Measurements from ENCODE around the gene AUTS2.

AUTS2 gene

DNA sequence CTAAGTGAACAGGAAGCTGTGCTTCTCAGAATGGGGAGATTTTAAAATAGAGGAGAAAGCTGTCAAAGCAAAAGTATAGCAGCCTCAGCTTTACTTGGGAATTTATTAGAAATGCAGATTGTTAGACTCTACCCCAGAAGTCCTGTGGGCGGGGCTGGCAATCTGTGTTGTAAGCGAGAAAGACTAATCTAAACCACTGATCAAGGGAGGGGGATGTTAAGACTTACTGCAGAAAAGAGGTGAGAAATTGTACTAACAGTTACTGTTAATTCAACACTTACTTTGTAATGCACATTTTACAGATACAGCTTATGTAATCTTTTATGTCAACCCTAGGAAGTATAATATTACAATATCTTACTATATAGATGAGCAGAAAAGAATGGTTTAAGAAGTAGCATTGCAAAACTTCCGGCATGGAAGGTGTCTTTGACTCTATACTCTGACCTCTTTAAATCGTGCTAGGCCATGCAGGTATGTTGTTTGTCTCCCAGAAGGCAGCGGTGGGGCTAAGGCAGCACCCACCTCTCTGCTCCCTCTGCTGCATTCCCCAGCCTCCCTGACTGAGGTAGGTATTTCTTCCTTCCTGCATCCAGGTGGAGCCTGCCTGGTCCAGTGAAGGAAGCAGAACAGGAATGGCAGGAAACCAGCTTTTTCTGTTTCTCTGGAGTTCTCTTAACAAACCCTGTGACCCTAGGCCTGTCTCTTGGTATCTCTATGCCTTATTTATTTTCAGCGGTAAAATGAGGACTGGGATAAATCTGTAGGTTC, 462.2 kb downstream of the AUTS2 start:
- TF ChIP-seq POLR2AphosphoS5 (IDR thresholded peaks at IDR 0.05; ENCODE audit: low read depth, low read length) (no peak), POLR2A (IDR thresholded peaks at IDR 0.05; ENCODE audit: low read depth, low read length) (no peak), TAF1 (IDR thresholded peaks at IDR 0.05; ENCODE audit: borderline replicate concordance, low read depth, low read length) (no peak)
- FAIRE-seq: no peak
- no peak for DNase-seq (ENCODE audit: insufficient read length)

- no peak for TF ChIP-seq POLR2A (IDR thresholded peaks at IDR 0.05; ENCODE audit: low read depth, low read length)
- no peak for TF ChIP-seq POLR2AphosphoS5 (IDR thresholded peaks at IDR 0.05; ENCODE audit: low read depth, low read length)
- TF ChIP-seq TAF1 (IDR thresholded peaks at IDR 0.05; ENCODE audit: borderline replicate concordance, low read depth, low read length): no peak
- no peak for FAIRE-seq
- no peak for DNase-seq (ENCODE audit: insufficient read length)
Measured at GRCh38 chr7:70063371-70063770, 465.1 kb downstream of the AUTS2 start.

- FAIRE-seq (no peak), DNase-seq (ENCODE audit: insufficient read length) (no peak)
- TF ChIP-seq POLR2A (IDR thresholded peaks at IDR 0.05; ENCODE audit: low read depth, low read length): no peak
- TF ChIP-seq POLR2AphosphoS5 (IDR thresholded peaks at IDR 0.05; ENCODE audit: low read depth, low read length): no peak
- no peak for TF ChIP-seq TAF1 (IDR thresholded peaks at IDR 0.05; ENCODE audit: borderline replicate concordance, low read depth, low read length)
Measured at GRCh38 chr7:70063927-70064326, 465.7 kb downstream of the AUTS2 start.

- no peak for TF ChIP-seq POLR2A (IDR thresholded peaks at IDR 0.05; ENCODE audit: low read depth, low read length)
- TF ChIP-seq TAF1 (IDR thresholded peaks at IDR 0.05; ENCODE audit: borderline replicate concordance, low read depth, low read length): no peak
- TF ChIP-seq POLR2AphosphoS5 (IDR thresholded peaks at IDR 0.05; ENCODE audit: low read depth, low read length): no peak
- FAIRE-seq: no peak
- no peak for DNase-seq (ENCODE audit: insufficient read length)
Measured at GRCh38 chr7:70066844-70067243, 468.6 kb downstream of the AUTS2 start.

GRCh38 chr7:70068531-70068930, 470.3 kb downstream of the AUTS2 start:
- no peak for TF ChIP-seq POLR2A (IDR thresholded peaks at IDR 0.05; ENCODE audit: low read depth, low read length)
- DNase-seq (ENCODE audit: insufficient read length) (no peak), FAIRE-seq (no peak)

DNA sequence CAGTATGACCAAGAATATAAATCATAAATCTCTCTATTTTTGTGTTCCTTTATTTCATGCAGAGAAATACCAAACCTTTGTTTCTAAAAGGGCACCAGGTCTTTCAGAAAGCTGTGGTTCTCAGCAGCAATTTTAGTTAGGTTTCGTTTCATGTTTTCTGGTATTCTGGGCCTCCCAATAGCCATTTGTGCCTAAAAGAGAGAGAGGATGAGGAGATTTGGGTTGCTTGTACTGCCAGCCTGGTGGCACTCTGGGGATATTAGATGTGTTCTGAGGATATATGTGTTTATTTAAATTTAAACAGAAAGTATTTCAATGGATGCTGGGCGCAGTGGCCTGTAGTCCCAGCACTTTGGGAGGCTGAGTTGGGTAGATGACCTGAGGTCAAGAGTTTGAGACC, 471.7 kb downstream of the AUTS2 start:
- FAIRE-seq: no peak
- TF ChIP-seq POLR2AphosphoS5 (IDR thresholded peaks at IDR 0.05; ENCODE audit: low read depth, low read length) (no peak), POLR2A (IDR thresholded peaks at IDR 0.05; ENCODE audit: low read depth, low read length) (no peak), TAF1 (IDR thresholded peaks at IDR 0.05; ENCODE audit: borderline replicate concordance, low read depth, low read length) (no peak)
- no peak for DNase-seq (ENCODE audit: insufficient read length)

- no peak for TF ChIP-seq POLR2AphosphoS5 (IDR thresholded peaks at IDR 0.05; ENCODE audit: low read depth, low read length)
- no peak for TF ChIP-seq POLR2A (IDR thresholded peaks at IDR 0.05; ENCODE audit: low read depth, low read length)
- no peak for TF ChIP-seq TAF1 (IDR thresholded peaks at IDR 0.05; ENCODE audit: borderline replicate concordance, low read depth, low read length)
- DNase-seq (ENCODE audit: insufficient read length) (no peak), FAIRE-seq (no peak)
Measured at GRCh38 chr7:70071766-70072165, 473.5 kb downstream of the AUTS2 start.

DNA sequence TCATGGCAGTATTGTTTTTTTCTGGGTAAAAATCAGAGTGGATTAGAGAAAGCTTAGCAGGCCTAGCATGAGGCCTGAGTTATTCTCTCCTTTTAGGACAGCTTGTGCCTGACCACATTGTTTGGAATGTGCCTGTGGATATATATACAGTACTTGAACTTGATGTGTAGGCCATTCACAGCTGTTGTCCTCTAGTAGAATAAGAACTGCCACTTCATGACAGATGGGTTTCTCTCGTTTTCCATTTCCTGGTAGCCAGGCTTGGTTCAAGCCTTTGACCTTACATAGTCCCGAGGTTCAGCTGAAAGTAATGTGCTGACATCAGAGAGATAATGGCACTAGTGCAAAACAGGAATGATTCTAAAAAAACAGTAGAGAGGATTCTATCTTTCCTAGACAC, 473.9 kb downstream of the AUTS2 start:
- DNase-seq (ENCODE audit: insufficient read length) (no peak), FAIRE-seq (no peak)
- no peak for TF ChIP-seq POLR2AphosphoS5 (IDR thresholded peaks at IDR 0.05; ENCODE audit: low read depth, low read length)
- no peak for TF ChIP-seq POLR2A (IDR thresholded peaks at IDR 0.05; ENCODE audit: low read depth, low read length)
- no peak for TF ChIP-seq TAF1 (IDR thresholded peaks at IDR 0.05; ENCODE audit: borderline replicate concordance, low read depth, low read length)

DNA sequence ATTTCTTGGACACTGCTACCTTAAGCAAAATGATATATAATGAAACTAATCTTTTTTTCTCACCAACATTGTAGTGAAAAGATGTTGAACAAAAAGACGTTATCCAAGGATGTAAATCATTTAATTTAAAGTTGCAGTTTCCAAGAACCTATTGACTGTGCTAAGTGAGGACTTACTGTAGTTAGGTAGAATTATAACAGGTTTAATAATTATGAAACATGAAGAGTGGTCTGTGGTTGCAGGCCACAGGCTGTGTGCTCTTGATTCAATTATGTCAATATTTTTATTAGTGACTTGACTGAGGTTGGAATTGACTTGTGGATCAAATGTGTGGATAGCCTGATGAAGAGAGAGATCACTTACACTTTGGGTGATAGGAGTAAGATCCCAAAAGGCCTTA, 478.1 kb downstream of the AUTS2 start:
- no peak for FAIRE-seq
- DNase-seq (ENCODE audit: insufficient read length): no peak
- TF ChIP-seq POLR2AphosphoS5 (IDR thresholded peaks at IDR 0.05; ENCODE audit: low read depth, low read length) (no peak), POLR2A (IDR thresholded peaks at IDR 0.05; ENCODE audit: low read depth, low read length) (no peak), TAF1 (IDR thresholded peaks at IDR 0.05; ENCODE audit: borderline replicate concordance, low read depth, low read length) (no peak)

GRCh38 chr7:70082099-70082611, 483.9 kb downstream of the AUTS2 start:
- FAIRE-seq: no peak
- no peak for TF ChIP-seq POLR2AphosphoS5 (IDR thresholded peaks at IDR 0.05; ENCODE audit: low read depth, low read length)
- no peak for TF ChIP-seq TAF1 (IDR thresholded peaks at IDR 0.05; ENCODE audit: borderline replicate concordance, low read depth, low read length)
- no peak for TF ChIP-seq POLR2A (IDR thresholded peaks at IDR 0.05; ENCODE audit: low read depth, low read length)
- no peak for DNase-seq (ENCODE audit: insufficient read length)

GRCh38 chr7:70091362-70091761, 493.1 kb downstream of the AUTS2 start:
- no peak for DNase-seq (ENCODE audit: insufficient read length)
- TF ChIP-seq POLR2AphosphoS5 (IDR thresholded peaks at IDR 0.05; ENCODE audit: low read depth, low read length) (no peak), TAF1 (IDR thresholded peaks at IDR 0.05; ENCODE audit: borderline replicate concordance, low read depth, low read length) (no peak), POLR2A (IDR thresholded peaks at IDR 0.05; ENCODE audit: low read depth, low read length) (no peak)
- FAIRE-seq: no peak
